HG02885 (cell line): ENCODE results near the gene FOXG1.

Source experiments
- ATAC-seq: cut with Tn5 transposase; IDR thresholded peaks from one replicate; pipeline ENCODE4 v1.9.1; 2021; ENCODE audit warnings: mild to moderate bottlenecking; ENCODE audit not compliant: unreplicated experiment, poor library complexity

Gene FOXG1

GRCh38 chr14:28761438-28762291 lies 4.9 kb upstream of the FOXG1 start:
- no peak for ATAC-seq

GRCh38 chr14:28762303-28762954 lies 4.2 kb upstream of the FOXG1 start:
- no peak for ATAC-seq

GRCh38 chr14:28762955-28763326 lies 3.6 kb upstream of the FOXG1 start:
- ATAC-seq = no peak

- ATAC-seq = no peak
Measured at GRCh38 chr14:28763751-28764256, 2.8 kb upstream of the FOXG1 start.

- ATAC-seq = no peak
Measured at GRCh38 chr14:28764257-28765160, 2.1 kb upstream of the FOXG1 start.

GRCh38 chr14:28765169-28765830 lies 1.3 kb upstream of the FOXG1 start:
- peak; percentile 22 for ATAC-seq

- peak; percentile 15 for ATAC-seq
Measured at GRCh38 chr14:28765831-28766468, 637 bp upstream of the FOXG1 start.

GRCh38 chr14:28767030-28767852 lies 654 bp downstream of the FOXG1 start:
- no peak for ATAC-seq

- no peak for ATAC-seq
Measured at GRCh38 chr14:28767853-28768741, 1.5 kb downstream of the FOXG1 start.

GRCh38 chr14:28769276-28769880 lies 2.8 kb downstream of the FOXG1 start:
- no peak for ATAC-seq

GRCh38 chr14:28770061-28770460 lies 3.5 kb downstream of the FOXG1 start:
- ATAC-seq = no peak

- ATAC-seq = no peak
Measured at GRCh38 chr14:28770630-28771029, 4.0 kb downstream of the FOXG1 start.

GRCh38 chr14:28771168-28771567 lies 4.6 kb downstream of the FOXG1 start:
- ATAC-seq = no peak

- ATAC-seq = no peak
Measured at GRCh38 chr14:28772613-28773012, 6.0 kb downstream of the FOXG1 start.

GRCh38 chr14:28773176-28773575 lies 6.6 kb downstream of the FOXG1 start:
- no peak for ATAC-seq

- ATAC-seq = no peak
Measured at GRCh38 chr14:28773861-28774691, 7.5 kb downstream of the FOXG1 start.
